Right forelimb (tissue), 1 donor: ENCODE results near the gene FRMD3.
"Not testable (repeated sequence)": the region's sequence is repeated elsewhere in the genome, so short reads cannot be mapped to it uniquely, and the experiment has no call there.

Source experiments
- DNase-seq: peaks from one replicate; pipeline ENCODE4 v3.0.0-alpha.2; 2018

FRMD3 gene

GRCh38 chr9:83521411-83521810 lies 16.8 kb downstream of the FRMD3 start:
- no peak for DNase-seq

DNA sequence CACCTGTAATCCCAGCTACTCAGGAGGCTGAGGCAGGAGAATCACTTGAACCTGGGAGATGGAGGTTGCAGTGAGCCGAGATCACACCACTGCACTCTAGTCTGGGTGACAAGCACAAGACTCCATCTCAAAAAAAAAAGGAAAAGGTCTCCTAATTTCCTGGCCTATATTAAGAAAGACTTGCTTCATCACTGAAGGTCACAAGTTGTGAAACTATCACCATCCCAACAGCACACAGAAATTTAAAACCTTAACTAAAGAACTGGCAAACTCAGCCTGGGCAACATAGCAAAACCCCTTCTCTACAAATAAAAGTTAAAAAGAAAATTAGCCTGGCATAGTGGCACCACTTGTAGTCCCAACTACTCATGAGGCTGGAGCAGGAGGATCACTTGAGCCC lies 17.2 kb downstream of the FRMD3 start:
- DNase-seq = no peak

DNA sequence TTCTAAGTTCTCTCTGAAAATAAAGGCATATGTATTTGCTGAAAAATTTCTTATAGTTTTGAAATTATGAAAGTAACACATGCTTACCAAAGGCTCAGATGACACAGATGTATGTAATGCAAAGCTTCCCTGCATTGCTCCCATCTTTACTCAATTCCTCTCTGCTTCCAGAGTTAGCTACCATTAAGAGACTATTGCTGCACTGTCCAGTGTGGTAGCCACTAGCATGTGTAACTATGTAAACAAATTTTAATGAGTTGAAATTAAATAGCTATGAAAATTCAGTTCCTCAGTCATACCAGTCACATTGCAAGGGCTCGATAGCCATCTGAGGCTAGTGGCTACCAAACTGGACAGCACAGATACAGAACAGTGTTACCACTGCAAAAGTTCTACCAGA lies 17.9 kb downstream of the FRMD3 start:
- no peak for DNase-seq

DNA sequence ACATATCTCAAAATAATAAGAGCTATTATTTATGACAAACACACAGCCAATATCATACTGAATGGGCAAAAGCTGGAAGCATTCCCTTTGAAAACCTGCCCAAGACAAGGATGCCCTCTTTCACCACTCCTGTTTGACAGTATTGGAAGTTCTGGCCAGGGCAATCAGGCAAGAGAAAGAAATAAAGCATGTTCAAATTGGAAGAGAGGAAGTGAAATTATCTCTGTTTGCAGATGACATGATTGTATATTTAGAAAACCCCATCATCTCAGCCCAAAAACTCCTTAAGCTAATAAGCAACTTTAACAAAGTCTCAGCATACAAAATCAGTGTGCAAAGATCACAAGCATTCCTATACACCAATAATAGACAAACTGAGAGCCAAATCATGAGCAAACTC lies 20.2 kb downstream of the FRMD3 start:
- not testable (repeated sequence) for DNase-seq

DNA sequence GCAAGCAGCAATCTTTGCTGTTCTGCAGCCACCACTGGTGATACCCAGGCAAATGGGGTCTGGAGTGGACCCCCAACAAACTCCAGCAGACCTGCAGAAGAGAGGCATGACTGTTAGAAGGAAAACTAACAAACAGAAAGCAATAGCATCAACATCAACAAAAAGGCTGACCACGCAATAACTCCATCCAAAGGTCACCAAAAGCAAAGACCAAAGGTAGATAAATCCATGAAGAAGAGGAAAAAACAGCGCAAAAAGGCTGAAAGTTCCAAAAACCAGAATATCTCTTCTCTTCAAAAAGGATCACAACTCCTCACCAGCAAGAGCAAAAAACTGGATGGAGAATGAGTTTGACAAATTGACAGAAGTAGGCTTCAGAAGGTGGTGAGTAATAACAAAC lies 23.4 kb downstream of the FRMD3 start:
- DNase-seq = no peak

DNA sequence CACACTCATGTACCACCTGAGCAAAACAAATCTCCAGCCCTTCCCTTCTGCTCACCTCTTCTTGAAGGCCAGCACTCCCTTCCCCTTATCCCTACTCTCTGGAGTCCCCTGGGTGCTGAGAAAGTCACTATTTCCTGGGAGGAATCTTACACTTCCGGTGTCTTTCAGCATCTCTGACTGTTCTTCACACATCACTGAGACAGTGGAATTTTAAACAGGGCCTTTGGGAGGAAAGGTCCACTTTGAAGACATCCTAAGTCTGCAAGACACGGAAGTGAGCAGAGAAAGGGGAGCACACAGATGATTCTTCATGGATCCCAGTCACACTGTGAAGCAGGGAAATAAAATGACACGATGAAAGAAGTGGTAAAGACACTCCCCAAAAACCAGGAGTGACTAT lies 25.6 kb downstream of the FRMD3 start:
- DNase-seq = no peak

DNA sequence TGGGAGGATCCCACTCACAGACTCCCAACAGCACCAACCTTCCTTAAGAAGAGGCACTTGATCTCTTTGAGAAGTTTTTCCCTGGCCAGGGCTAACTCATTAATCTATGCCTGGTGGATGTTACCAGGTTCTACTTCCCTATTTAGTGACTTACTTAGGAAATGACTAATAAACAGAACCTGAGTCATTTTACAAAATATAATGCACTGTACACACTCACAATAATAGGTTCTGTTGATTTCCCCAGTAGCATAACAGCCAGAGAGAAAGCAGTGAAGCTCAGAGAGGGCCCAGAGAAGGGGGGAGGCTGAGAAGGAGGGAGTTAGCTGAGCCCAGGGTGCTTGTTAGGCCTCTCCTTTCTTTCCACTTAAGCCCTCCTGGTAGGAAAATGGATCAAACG lies 27.1 kb downstream of the FRMD3 start:
- DNase-seq = no peak

GRCh38 chr9:83509402-83509801 lies 28.8 kb downstream of the FRMD3 start:
- DNase-seq = no peak

- no peak for DNase-seq
Measured at GRCh38 chr9:83508067-83508466, 30.1 kb downstream of the FRMD3 start.

GRCh38 chr9:83505282-83505681 lies 32.9 kb downstream of the FRMD3 start:
- no peak for DNase-seq

DNA sequence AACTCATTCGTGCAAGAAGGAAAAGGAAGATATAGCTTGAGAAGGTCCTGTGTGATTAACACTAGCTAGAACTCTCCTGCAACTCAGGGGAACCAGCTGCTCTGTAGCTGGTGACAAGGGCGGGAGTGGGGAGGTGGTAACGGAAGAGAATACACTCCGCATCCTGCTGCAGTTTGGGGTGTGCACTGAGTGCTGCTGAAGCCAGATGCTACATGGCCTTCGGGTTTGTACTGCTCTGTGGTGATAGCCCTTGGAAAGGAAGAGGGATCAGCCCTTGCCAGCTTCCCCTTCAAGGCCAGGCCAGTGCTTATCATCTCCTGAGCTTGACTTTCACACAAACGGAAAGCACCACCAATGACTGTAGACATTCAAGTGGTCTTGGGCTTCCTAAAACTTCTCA lies 34.3 kb downstream of the FRMD3 start:
- DNase-seq = no peak

- no peak for DNase-seq
Measured at GRCh38 chr9:83501565-83501964, 36.6 kb downstream of the FRMD3 start.

- no peak for DNase-seq
Measured at GRCh38 chr9:83497441-83497840, 40.8 kb downstream of the FRMD3 start.

DNA sequence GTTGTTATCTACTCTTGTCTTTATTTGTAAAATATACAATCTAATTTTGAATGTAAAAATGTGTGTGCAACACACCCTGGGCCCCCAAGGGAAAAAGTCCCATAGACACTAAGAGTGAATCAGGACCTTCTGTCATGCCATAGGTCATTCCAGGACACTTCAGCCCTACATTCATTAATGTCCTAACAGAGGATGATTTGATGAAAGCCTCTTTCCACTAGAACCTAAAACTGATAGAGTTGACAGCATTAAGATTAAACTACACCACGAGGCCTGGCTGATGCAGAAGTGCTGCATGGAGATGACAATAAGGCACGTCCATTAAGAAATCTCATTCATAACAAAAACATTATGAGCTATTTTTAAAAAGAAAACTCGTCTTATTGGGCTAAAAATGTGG lies 46.2 kb downstream of the FRMD3 start:
- DNase-seq = no peak

- no peak for DNase-seq
Measured at GRCh38 chr9:83491413-83491812, 46.8 kb downstream of the FRMD3 start.

DNA sequence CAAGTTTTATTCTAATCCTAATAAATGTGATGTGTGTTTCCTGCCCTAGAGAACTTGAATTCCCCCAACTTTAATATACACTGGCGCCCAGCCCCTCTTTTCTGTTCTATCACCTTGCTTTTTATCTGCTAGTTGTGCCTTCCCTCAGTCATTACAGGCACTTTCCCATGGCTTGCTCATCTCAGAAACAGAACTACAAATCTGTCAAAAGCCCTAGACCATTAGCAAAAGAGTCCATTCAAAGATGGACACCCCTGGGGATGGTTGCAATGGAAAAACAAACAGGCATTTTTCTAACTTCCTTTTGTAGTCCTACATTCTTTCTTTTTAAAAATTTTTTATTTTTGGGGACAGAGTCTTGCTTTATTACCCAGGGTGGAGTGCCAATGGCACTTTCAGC lies 48.2 kb downstream of the FRMD3 start:
- no peak for DNase-seq

GRCh38 chr9:83484990-83485389 lies 53.2 kb downstream of the FRMD3 start:
- no peak for DNase-seq

GRCh38 chr9:83483223-83483622 lies 55.0 kb downstream of the FRMD3 start:
- no peak for DNase-seq

DNA sequence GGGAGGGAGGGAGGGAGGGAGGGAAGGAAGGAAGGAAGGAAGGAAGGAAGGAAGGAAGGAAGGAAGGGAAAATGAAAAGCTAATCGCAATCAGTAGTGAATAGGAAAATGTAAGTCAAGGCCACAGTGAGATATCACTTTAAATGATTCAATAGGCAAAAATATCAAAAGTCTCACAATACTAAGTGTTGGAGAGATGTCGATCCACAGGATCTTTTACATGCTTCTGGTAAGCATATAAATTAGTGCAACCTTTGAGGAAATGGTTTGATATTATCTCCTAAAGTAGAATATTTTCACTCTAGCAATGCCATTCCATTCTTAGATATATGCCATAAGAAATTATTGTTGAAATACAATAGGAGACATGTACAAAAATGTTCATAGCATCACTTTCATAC lies 58.4 kb downstream of the FRMD3 start:
- DNase-seq = no peak

GRCh38 chr9:83477571-83477970 lies 60.6 kb downstream of the FRMD3 start:
- no peak for DNase-seq

DNA sequence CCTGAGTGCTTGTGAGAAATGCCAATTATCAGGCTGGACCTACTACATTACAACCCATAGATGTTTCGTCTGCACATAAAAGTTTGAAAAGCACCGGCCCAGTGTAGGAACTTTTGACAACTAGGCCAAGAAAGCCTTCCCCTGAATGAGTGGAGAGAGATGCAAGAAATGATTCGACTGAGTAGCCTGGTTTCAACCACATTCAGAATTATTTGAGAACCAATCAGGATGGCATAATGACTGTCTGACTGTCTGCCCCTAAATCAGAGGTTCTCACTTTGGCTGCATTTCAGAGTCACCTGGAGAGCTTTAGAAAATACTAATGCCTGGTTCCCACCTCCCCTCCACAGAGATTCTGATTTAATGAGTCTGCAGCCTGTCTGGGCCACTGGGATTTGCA lies 61.1 kb downstream of the FRMD3 start:
- no peak for DNase-seq

GRCh38 chr9:83476513-83476912 lies 61.7 kb downstream of the FRMD3 start:
- no peak for DNase-seq

GRCh38 chr9:83475741-83476140 lies 62.5 kb downstream of the FRMD3 start:
- no peak for DNase-seq

- DNase-seq = no peak
Measured at GRCh38 chr9:83474631-83475030, 63.6 kb downstream of the FRMD3 start.

GRCh38 chr9:83473488-83473971 lies 64.7 kb downstream of the FRMD3 start:
- DNase-seq = no peak

DNA sequence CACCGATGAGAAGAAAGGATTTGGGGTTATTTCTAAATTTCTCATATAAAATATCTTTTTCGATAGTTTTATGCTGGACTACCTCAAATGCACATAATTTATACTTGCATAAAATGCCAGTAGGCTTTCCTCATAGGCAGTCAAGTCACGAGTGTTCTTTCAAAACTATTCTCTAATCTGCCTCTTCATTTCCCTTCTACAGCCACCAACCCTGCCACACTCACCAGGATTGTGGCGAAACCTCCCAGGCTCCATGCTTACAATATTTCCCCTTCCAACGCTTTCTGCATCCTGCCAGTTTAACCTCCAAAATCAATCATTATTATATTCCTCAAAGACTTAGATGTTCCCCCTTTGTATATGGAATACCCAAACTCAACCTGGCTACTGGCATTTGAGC lies 65.4 kb downstream of the FRMD3 start:
- no peak for DNase-seq
